ENCODE measurements around the gene CABP4. TPM values are rescaled to one million over a fixed set of nuclear protein-coding genes. Genes with fewer than 3 reads are reported as not detected.

Gene CABP4
- total RNA-seq, 2 donors from 2014 or later = 1.2 to 1.3 TPM

DNA sequence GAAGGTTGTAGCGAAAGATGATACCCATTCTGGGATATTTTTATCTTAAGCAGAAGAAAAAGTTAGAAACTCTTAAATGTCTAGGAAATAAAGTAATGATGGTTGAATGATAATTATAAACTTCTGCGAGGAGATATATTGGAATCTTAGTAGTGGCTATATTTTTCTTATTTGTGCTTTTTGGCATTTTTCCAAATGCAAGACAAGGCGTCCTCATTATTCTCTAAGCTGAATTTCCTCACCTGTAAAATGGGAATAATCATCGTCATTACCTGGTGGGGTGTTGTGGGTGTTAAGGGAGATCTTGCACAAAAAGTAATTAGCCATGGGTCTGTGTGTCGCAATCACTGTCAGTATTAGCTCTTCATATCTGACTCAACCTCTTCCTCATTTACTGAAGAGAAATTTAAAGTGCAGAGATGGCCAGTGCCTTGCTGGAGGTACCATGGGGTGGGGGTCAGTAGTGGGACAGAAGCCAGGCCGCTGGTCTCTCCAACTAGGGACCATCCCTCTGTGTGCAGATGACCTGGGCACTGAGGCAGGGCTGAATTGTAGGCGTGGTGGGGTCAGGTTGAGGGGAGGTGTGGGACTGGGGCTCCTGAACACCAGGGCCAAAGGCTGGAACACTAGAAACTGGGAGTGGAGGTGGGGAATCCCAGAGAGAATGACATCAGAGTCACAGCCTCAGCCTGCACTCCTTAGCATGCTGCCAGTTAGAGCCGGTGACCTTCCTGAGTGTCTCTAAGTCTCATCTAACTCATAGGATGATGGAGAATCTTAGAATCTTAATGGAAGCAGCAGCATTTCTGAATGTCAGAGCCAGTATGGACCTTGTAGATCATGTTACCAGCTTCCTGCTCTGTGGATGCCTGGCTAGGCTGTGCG is 45.9 kb downstream of the CABP4 start:
- DNase-seq = no peak
- no peak for ATAC-seq
- intact Hi-C loops (cut with DNase I) = loop anchor here in 1 of 2 donors (10.0 kb wide), 1 partner anchor 106 kb away; the partner anchor contains the start of gene RAD9A

GRCh38 chr11:67501854-67502253 is 46.7 kb downstream of the CABP4 start:
- ATAC-seq = no peak
- intact Hi-C loops (cut with DNase I) = loop anchor here in 1 of 2 donors (10.0 kb wide), 1 partner anchor 107 kb away; the partner anchor contains the start of gene RAD9A
- no peak for DNase-seq

DNA sequence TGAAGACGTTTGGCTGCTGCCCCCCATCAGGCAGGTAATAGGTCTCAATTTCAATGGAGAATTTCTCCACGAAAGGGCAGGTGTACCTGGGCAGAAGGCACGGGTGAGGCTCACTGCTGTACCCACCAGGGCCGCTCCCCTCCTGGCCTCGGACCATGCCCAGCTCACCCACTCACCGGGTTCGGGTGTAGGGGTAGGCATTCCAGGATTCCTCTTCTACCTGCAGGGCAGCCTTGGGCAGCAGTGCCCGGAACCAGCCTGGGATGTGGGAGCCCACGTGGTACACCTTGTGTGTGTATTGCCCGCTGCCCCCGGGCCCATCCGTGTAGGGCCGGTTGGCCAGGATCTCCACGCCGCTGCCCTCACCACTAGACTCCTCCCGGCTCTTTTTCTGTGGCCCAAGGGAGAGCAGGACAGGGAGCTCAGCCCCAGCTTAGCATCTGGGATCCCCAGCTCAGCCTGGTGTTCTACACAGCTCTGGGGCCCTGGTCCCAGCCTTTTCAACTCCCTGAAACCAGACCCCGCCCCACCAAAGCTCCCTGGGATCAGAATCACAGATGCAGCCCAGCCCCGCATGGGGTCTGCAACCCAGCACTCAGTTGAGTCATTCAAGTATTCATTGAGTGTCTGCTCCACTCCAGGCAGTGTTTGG is 47.3 kb downstream of the CABP4 start:
- intact Hi-C loops (cut with DNase I) = loop anchor here in 1 of 2 donors (10.0 kb wide), 1 partner anchor 108 kb away; the partner anchor contains the start of gene RAD9A
- ATAC-seq (no peak), DNase-seq (no peak)

GRCh38 chr11:67503119-67504004 is 48.2 kb downstream of the CABP4 start:
- ATAC-seq = no peak
- intact Hi-C loops (cut with DNase I) = loop anchor here in 1 of 2 donors (10.0 kb wide), 1 partner anchor 109 kb away; the partner anchor contains the start of gene RAD9A
- DNase-seq = no peak

DNA sequence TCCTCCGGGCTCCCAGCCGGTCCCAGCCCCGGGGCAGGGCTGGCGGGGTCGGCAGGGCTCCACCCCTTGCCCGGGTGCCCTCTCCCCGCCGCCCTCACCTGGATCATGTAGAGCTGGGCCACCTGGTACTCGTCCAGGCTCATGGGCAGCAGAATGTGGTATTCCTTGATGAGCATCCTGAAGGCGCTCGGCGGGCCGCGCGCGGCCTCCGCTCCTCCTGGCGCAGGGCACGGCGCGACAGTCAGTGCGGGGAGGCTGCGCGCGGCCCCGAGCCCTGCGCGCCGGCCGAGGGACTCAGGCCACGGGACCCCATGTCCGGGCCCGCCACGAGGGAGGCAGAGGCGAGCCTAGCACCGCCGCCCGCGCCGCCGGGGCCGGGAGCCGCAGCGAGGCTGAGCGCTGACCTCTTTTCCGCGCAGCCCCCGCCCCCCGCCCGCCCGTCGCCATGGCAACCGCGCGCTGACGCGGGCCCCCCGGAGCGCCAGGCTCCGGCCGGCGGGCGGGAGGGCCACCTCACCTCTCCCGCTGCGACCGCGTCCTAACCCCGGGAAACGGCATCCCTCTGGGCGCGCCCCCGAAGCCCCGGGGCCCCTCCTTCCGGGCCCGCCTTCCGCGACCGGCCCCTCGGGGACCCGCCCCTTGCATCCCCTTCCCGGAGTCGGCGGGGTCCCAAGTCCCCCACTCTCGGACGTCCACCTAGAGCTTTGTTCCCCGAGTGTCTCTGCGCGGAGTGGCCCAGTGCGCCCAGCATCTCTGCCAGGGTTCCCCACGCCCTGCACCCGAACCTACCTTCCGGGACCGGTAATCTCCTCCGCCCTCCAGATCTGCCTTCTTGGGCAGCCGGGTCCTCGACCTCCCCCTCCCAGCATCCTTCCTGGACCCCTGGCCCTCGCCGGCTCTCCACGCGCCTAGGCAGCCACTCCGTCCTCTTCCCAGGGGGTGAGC is 49.1 kb downstream of the CABP4 start:
- intact Hi-C loops (cut with DNase I) = loop anchor here in 1 of 2 donors (10.0 kb wide), 1 partner anchor 109 kb away; the partner anchor contains the start of gene RAD9A

DNA sequence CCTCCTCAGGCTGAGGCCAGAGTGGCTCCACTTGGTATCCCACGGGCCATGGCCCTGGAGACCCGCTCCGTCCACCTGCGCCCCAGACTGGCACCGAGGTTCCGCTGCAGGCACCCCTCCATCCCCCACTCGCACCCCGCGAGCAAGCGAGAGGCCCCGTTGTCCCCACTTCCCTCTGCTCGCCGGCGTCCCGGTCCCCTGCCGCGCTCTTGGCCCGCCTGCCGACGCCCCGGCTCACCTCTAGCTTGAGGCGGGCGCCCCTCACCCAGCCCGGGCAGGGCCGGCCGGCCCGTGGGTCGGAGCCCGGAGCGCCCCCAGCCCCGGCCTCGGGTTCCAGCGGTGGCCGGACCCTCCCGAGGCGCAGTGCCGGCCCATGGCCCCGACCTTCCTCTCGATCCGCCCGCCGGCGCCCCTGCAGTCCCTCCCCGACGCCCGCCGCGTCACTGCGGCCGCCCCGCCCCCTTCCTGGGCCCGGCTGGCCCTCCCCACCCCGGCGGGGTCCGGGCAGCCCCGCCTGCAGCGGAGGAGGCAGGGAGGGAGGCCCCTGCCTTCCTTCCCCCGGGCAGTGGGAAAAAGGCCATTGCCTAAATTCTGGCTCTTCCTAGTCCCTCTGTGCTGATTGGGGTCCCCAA is 49.9 kb downstream of the CABP4 start, which contains the start of gene PITPNM1:
Gene PITPNM1 (minus strand): TSS at position 414 of the 632 bp plus-strand sequence. CDS start 1,183 bp downstream, outside the sequence.
- intact Hi-C loops (cut with DNase I) = loop anchor here (5.0 to 10.0 kb wide), 3 partner anchors 57 to 110 kb away; partner anchors contain the start of genes PPP1CA (in 1 of the 2), RAD9A (in 1 of the 2) and TBC1D10C (in 1 of the 2)
- ATAC-seq = peak; percentile 45 to 61
- DNase-seq = peak; percentile 78

More for the DNA sequence above, 49.1 kb downstream of the CABP4 start:
- ATAC-seq = no peak
- DNase-seq = no peak

GRCh38 chr11:67505605-67506396 is 50.6 kb downstream of the CABP4 start:
- peak; percentile 92 for DNase-seq
- ATAC-seq = peak; percentile 60 to 61
- intact Hi-C loops (cut with DNase I) = loop anchor here (5.0 to 10.0 kb wide), 3 partner anchors 56 to 111 kb away; partner anchors contain the start of genes PPP1CA (in 1 of the 2), RAD9A (in 1 of the 2) and TBC1D10C (in 1 of the 2)

- no peak for DNase-seq
- intact Hi-C loops (cut with DNase I) = loop anchor here (5.0 to 10.0 kb wide), 3 partner anchors 56 to 112 kb away; partner anchors contain the start of genes PPP1CA (in 1 of the 2), RAD9A (in 1 of the 2) and TBC1D10C (in 1 of the 2)
- no peak for ATAC-seq
Measured at GRCh38 chr11:67506426-67507051, 51.4 kb downstream of the CABP4 start.

DNA sequence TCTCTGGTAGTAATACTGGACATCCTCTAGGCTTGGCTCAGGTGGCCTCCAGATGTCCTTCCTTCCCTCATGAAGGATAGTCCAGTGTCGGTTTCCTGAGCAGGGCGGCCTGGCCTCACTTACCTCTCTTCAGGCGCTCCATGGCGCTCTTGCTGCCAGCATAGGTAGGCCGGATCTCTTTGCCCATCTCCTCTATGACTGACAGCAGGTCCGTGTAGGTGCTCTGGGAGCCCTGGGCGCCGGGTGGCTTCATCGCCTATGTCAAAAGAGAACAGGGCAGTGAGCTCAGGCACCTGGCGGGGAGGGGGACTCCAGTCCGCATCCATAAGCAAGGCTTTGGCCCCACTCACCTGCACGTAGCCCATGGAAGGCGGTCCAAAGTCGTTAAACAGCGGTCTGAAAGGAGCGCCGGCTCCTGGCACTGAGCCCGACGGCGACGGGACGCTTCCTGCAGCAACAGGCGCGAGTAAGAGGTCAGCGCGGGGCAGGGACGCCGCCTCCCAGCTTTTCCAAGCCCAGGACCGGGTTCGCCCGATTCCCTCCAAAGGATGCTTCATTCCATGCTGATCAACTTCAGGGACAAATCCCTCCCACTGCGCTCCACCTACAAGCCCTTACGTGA is 52.2 kb downstream of the CABP4 start:
- ATAC-seq (no peak), DNase-seq (peak; percentile 82)
- intact Hi-C loops (cut with DNase I) = loop anchor here (5.0 to 10.0 kb wide), 3 partner anchors 55 to 113 kb away; partner anchors contain the start of genes PPP1CA (in 1 of the 2), RAD9A (in 1 of the 2) and TBC1D10C (in 1 of the 2)

- intact Hi-C loops (cut with DNase I) = loop anchor here (5.0 to 10.0 kb wide), 3 partner anchors 54 to 113 kb away; partner anchors contain the start of genes PPP1CA (in 1 of the 2), RAD9A (in 1 of the 2) and TBC1D10C (in 1 of the 2)
- DNase-seq = peak; percentile 100
- ATAC-seq = peak; percentile 84 to 85
Measured at GRCh38 chr11:67507864-67508485, 52.8 kb downstream of the CABP4 start, which contains the start of gene CDK2AP2. Gene CDK2AP2 (minus strand): TSS chr11:67508162. CDS start chr11:67508082, 80 bp downstream.

- intact Hi-C loops (cut with DNase I) = loop anchor here (5.0 to 10.0 kb wide), 3 partner anchors 54 to 114 kb away; partner anchors contain the start of genes PPP1CA (in 1 of the 2), RAD9A (in 1 of the 2) and TBC1D10C (in 1 of the 2)
- DNase-seq (peak; percentile 100), ATAC-seq (peak; percentile 57 to 66)
Measured at GRCh38 chr11:67508486-67509121, 53.5 kb downstream of the CABP4 start.

GRCh38 chr11:67510023-67510345 is 54.8 kb downstream of the CABP4 start:
- intact Hi-C loops (cut with DNase I) = no loop called here
- ATAC-seq = no peak
- DNase-seq = no peak
